HG03571 (cell line): ENCODE measurements around the gene FRMPD1.
A peak's percentile ranks its signal among the peaks of the same experiment; 100 is the strongest.
"Not testable (repeated sequence)": the region's sequence is repeated elsewhere in the genome, so short reads cannot be mapped to it uniquely, and the experiment has no call there.

Experiments used
- ATAC-seq: cut with Tn5 transposase; IDR thresholded peaks from one replicate; pipeline ENCODE4 v1.9.1; 2021; ENCODE audit not compliant: unreplicated experiment

Gene FRMPD1

DNA sequence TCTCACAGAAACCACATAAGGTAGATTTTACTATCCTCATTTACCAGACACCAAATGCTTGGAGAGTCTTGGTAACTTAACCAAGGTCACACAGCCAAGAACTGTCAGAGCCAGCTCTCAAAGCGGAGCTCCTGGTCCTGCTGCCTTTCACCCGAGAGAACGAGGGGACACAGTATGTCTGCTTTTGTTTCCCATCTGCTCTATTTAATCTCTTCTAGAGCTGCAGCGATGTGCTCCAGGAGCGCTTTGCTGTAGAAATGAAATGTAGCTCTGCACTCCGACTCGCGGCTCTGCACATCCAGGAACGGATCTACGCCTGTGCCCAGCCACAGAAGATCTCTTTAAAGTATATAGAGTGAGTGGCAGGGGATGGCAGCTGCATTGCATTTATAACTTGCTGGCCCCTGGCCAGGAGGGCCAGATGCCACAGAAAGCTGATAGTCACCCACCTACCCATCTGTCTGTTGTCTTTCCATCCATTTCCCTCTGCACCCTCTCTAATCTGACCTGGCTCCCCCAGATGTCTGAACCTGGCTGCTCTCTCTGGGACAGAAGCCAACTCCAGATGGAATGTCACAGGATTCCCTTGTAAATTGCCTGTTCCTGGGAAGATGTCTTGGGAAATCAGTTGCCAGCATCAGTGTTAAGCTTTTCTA is 81.5 kb downstream of the FRMPD1 start:
- ATAC-seq: no peak

- no peak for ATAC-seq
These were observed 82.2 kb downstream of the FRMPD1 start for GRCh38 chr9:37732952-37733351.

DNA sequence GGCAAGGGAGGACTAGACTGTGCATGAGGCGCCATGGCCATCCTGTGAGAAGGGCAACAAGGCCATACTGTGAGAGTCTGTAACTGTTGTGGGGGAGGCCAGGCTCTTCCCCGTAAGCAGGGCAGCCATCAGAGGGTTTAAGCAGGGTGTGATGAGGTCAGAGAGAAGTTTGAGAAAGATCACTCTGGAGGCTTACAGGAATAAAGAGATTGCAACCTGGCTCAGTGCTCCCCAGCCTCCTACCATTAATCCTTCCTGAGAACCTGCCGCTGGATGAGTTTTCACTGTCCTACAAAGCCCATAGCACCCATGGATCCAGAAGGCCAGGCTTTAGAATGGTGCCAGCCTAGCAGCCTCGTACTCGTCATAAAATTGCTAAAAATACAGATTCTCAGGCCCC is 88.5 kb downstream of the FRMPD1 start:
- no peak for ATAC-seq

DNA sequence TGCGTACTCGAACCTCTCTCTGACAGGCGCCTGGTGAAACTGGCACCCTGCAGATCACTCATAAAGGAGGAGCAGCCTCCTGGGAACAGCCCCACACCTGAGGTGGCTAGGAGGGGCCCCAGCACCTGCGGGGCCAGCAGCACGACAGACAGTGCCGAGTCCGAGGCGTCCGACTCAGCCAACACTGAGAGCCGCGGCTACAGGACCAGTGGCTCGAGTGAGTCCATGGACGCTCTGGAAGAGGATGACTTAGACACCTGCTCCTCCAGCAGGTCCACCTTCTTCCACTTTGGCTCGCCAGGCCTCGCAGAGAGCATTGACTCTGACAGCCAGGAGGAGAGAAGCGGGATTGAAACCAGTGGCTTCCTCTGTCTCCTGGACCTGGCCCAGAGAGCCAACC is 89.4 kb downstream of the FRMPD1 start:
- no peak for ATAC-seq

- ATAC-seq: no peak
These were observed 90.0 kb downstream of the FRMPD1 start for GRCh38 chr9:37740631-37741328.

- ATAC-seq: no peak
These were observed 95.2 kb downstream of the FRMPD1 start for GRCh38 chr9:37745970-37746369.

DNA sequence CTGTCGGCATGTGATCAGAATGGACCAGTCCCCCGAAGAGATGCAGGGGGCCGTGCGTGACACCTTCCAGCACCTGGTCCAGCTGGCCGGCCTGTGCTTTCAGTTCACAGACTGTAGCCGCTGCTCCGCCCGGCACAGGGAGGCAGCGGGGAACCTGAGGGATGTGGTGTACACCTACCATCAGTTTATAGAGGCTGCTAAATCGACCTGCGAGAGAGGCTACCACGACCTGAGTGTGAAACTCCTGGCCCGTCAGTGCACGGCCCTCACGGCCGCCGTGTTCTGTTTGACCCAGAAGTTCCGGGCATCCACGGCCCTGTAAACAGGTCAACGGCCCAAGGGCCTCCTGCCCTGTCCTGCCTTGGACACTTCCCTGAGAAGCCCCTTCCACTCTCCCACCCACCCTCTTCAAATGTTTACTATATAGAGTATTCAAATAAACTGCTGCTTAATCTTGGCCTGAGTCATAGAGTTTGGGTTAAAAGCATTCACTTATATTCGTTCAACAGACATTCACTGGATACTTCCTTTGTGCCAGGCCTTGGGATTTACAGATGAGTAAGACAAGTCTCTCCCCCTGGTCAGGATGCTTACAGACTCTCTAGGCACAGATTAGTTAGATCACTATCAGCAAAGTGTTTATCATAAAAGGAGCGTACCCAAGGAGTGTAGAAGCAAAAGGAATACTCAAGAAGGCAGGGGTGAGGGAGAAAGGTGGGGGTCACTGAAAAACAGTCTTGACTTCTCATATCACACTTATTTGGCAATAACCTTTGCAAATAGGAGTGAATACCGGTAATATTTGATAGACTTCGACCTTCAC is 95.9 kb downstream of the FRMPD1 start:
- no peak for ATAC-seq

- ATAC-seq: no peak
These were observed 96.6 kb downstream of the FRMPD1 start for GRCh38 chr9:37747271-37747753.

DNA sequence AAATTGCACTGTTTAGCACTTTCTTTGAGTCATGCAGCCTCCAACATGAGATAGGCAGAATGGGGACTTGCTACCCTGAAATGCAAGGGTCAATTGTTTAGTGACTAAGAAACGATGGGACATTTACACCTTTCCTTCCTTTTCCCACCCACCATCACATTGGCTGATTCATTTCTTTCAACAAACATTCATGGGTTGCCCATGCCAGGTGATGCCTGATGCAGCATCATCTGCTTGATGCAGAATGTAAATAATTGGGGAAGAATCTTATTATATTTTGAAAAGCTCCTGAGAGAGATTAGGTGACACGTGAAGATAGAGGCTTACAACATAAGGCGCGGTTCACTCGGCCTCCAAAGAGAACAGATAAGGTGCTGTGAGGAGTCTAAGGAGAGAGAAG is 98.4 kb downstream of the FRMPD1 start:
- ATAC-seq: no peak

GRCh38 chr9:37751186-37751585 is 100.4 kb downstream of the FRMPD1 start:
- ATAC-seq: no peak

DNA sequence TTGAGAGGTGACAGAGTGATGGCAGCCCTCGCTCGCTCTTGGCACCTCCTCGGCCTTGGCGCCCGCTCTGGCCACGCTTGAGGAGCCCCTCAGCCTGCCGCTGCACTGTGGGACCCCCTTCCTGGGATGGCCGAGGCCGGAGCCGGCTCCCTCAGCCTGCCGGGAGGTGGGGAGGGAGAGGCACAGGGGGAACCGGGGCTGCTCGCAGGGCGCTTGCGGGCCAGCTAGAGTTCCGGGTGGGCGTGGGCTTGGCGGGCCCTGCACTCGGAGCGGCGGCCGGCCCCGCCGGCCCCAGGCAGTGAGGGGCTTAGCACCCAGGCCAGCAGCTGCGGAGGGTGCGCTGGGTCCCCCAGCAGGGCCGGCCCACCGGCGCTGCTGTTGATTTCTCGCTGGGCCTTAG is 101.0 kb downstream of the FRMPD1 start:
- not testable (repeated sequence) for ATAC-seq

DNA sequence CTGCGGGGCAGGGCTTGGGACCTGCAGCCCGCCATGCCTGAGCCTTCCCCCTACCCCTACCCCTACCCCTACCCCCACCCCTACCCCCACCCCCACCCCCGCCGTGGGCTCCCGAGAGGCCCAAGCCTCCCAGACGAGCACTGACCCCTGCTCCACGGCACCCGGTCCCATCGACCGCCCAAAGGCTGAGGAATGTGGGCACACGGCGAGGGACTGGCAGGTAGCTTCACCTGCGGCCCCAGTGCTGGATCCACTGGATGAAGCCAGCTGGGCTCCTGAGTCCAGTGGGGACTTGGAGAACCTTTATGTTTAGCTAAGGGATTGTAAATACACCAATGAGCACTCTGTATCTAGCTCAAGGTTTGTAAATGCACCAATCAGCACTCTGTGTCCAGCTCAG is 101.4 kb downstream of the FRMPD1 start:
- not testable (repeated sequence) for ATAC-seq

DNA sequence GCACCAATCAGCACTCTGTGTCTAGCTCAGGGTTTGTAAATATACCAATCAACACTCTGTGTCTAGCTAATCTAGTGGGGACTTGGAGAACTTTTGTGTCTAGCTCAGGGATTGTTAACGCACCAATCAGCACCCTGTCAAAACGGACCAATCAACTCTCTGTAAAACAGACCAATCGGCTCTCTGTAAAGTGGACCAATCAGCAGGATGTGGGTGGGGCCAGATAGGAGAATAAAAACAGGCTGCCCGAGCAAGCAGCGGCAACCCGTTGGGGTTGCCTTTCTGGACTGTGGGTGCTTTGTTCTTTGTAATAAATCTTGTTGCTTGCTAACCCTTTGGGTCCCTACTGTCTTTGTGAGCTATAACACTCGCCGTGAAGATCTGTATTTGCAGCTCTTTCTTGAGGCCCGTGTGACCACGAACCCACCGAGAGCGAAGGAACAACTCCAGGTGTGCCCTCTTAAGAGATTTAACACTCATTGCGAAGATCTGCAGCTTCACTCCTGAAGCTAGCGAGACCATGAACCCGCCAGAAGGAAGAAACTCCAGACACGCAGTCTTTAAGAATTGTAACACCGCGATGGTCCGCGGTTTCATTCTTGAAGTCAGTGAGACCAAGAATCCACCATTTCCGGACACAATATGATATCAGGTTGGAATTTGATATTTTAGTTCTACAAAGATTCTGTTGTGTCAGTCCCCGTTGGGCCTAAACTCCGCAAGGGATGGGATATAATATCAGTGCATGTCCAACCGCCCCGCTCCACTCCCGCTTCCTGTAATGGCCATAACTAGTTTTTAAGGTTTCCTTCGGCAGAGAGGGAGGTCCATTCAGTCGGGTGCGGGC is 102.1 kb downstream of the FRMPD1 start:
- ATAC-seq: no peak

- ATAC-seq: peak; percentile 86
These were observed 102.9 kb downstream of the FRMPD1 start, which contains the start of gene TRMT10B for GRCh38 chr9:37753489-37754190. TRMT10B (plus strand) TSS chr9:37753805; CDS start chr9:37761932, 8,127 bp downstream.

- no peak for ATAC-seq
These were observed 108.0 kb downstream of the FRMPD1 start for GRCh38 chr9:37758747-37759146.

GRCh38 chr9:37760416-37761161 is 109.8 kb downstream of the FRMPD1 start:
- ATAC-seq: no peak

DNA sequence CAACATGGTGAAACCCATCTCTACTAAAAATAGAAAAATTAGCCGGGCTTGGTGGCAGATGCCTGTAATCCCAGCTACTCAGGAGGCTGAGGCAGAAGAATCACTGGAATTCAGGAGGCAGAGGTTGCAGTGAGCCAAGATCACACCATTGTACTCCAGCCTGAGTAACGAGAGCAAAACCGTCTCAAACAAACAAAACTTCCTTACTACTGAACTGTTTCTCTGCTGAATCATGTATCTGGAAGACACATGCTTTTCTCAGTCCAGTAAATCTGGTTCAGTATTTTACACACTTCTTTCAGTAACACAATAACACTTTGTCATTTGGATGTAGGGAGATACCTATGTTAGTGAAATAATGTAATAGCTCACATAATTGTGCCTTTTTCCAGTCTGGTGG is 110.8 kb downstream of the FRMPD1 start:
- no peak for ATAC-seq

DNA sequence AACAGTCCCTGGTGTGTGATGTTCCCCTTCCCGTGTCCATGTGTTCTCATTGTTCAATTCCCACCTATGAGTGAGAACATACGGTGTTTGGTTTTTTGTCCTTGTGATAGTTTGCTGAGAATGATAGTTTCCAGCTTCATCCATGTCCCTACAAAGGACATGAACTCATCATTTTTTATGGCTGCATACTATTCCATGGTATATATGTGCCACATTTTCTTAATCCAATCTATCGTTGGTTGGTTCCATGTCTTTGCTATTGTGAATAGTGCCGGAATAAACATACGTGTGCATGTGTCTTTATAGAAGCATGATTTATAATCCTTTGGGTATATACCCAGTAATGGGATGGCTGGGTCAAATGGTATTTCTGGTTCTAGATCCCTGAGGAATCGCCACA is 114.5 kb downstream of the FRMPD1 start:
- not testable (repeated sequence) for ATAC-seq

DNA sequence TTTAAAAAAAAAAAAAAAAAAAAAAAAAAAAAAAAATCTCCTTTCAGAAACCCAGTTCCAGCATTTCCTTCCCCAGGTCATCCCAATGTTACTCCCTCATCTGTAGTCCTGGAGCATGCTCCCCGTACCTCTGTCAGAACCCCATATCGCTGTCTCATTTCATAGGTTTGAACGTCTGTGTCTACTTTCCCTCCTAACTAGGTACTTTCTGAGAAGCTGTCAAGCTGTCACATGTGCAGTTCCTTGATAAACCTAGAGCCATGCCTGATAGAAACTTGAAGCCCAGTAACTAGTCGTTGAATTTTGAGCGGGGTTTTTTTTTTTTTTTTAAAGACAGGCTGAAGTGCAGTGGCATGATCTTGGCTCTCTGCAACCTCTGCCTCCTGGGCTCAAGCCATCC is 118.6 kb downstream of the FRMPD1 start:
- ATAC-seq: no peak
